Peyer's patch (tissue), 4 donors: ENCODE data around the gene MANBA. TPM values are rescaled to one million over a fixed set of nuclear protein-coding genes. Genes with fewer than 3 reads are reported as not detected.

Experiments
- DNase-seq, 3 donors: peaks; one replicate each; pipeline ENCODE4 v3.0.0-alpha.2; 2017 to 2019
- H3K27ac ChIP-seq, 4 donors: fragments of 200-600 bp; sonication (generic); one replicate each; pipeline ENCODE4 v1.5.1; 2016 to 2019
- H3K27me3 ChIP-seq, 2 donors: fragments of 200-600 bp; sonication (generic); one replicate each; pipeline ENCODE4 v1.5.1; 2019
- H3K36me3 ChIP-seq, 3 donors: fragments of 200-600 bp; sonication (generic); one replicate each; pipeline ENCODE4 v1.5.1; 2016 to 2019
- H3K4me1 ChIP-seq, 4 donors: fragments of 200-600 bp; sonication (generic); one replicate each; pipeline ENCODE4 v1.5.1; 2016 to 2019
- H3K4me3 ChIP-seq, 4 donors: fragments of 200-600 bp; sonication (generic); 1 replicate in 3 of 4; 2 replicates in 1 of 4; pipeline ENCODE4 v1.5.1; 2016 to 2019; ENCODE audit warnings: mild to moderate bottlenecking in 1 of 4
- H3K9me3 ChIP-seq, 4 donors: fragments of 200-600 bp; sonication (generic); one replicate each; pipeline ENCODE4 v1.5.1; 2016 to 2019; ENCODE audit warnings: mild to moderate bottlenecking in 1 of 4
- CTCF ChIP-seq, 6 experiments: fragments of 450-650 bp in 4 of 6; fragments of 200-600 bp in 2 of 6; sonication (generic) in 1 of 6; IDR thresholded peaks; one replicate each; pipeline ENCODE4 v1.5.1; 2017 to 2019; ENCODE audit warnings: antibody characterized with exemption in 6 of 6, mild to moderate bottlenecking in 3 of 6, moderate library complexity in 1 of 6
- POLR2A ChIP-seq, 2 donors: fragments of 450-650 bp; IDR thresholded peaks; one replicate each; pipeline ENCODE4 v1.5.1; 2017; ENCODE audit warnings: antibody characterized with exemption in 2 of 2, mild to moderate bottlenecking in 2 of 2, moderate library complexity in 2 of 2
- total RNA-seq, 4 donors: library from RNA; depleted of rRNA; stranded (reverse); fragments of >200 nt; gene quantifications; one replicate each; pipeline ENCODE4 v1.1.0, GENCODE V29; 2016

Gene MANBA
- total RNA-seq, 4 donors from 2014 or later: 23.3 to 54.5 (median 33.6) TPM

- Histone ChIP-seq H3K27ac (no peak overlapping the region), H3K9me3 (no peaks in the 10 kb centered on the region), H3K27me3 (no peaks in the 10 kb centered on the region), H3K36me3 (peaks cover 0 to 83% (median 3%) of the 10 kb centered on the region in 3 donors), H3K4me1 (no peaks in the 10 kb centered on the region), H3K4me3 (no peak overlapping the region)
- no peak for DNase-seq
- TF ChIP-seq POLR2A (IDR thresholded peaks at IDR 0.05) (no peak), CTCF (IDR thresholded peaks at IDR 0.05) (no peak)
These were observed 160.1 kb downstream of the MANBA start for GRCh38 chr4:102600689-102601088.

GRCh38 chr4:102599886-102600285, 160.9 kb downstream of the MANBA start:
- Histone ChIP-seq H3K27me3 (no peaks in the 10 kb centered on the region), H3K4me1 (no peaks in the 10 kb centered on the region), H3K9me3 (no peaks in the 10 kb centered on the region), H3K27ac (no peak overlapping the region), H3K4me3 (no peak overlapping the region), H3K36me3 (peaks cover 0 to 91% (median 3%) of the 10 kb centered on the region in 3 donors)
- DNase-seq: no peak
- TF ChIP-seq POLR2A (IDR thresholded peaks at IDR 0.05) (no peak), CTCF (IDR thresholded peaks at IDR 0.05) (no peak)

GRCh38 chr4:102599455-102599854, 161.3 kb downstream of the MANBA start:
- TF ChIP-seq CTCF (IDR thresholded peaks at IDR 0.05): no peak
- TF ChIP-seq POLR2A (IDR thresholded peaks at IDR 0.05): no peak
- DNase-seq: no peak
- Histone ChIP-seq H3K4me3 (no peak overlapping the region), H3K36me3 (peaks cover 0 to 94% (median 3%) of the 10 kb centered on the region in 3 donors), H3K27ac (no peak overlapping the region), H3K27me3 (no peaks in the 10 kb centered on the region), H3K4me1 (no peaks in the 10 kb centered on the region), H3K9me3 (no peaks in the 10 kb centered on the region)

GRCh38 chr4:102598762-102599374, 161.9 kb downstream of the MANBA start:
- no peak for DNase-seq
- Histone ChIP-seq H3K4me3 (no peak overlapping the region), H3K27me3 (no peaks in the 10 kb centered on the region), H3K4me1 (no peaks in the 10 kb centered on the region), H3K27ac (no peak overlapping the region), H3K9me3 (no peaks in the 10 kb centered on the region), H3K36me3 (peaks cover 0 to 93% (median 3%) of the 10 kb centered on the region in 3 donors)
- TF ChIP-seq POLR2A (IDR thresholded peaks at IDR 0.05): no peak
- TF ChIP-seq CTCF (IDR thresholded peaks at IDR 0.05): no peak

- no peaks in the 10 kb centered on the region for H3K9me3 ChIP-seq
- H3K27me3 ChIP-seq: no peaks in the 10 kb centered on the region
- TF ChIP-seq POLR2A (IDR thresholded peaks at IDR 0.05): no peak
- no peak for TF ChIP-seq CTCF (IDR thresholded peaks at IDR 0.05)
- no peak overlapping the region for H3K27ac ChIP-seq
- no peaks in the 10 kb centered on the region for H3K4me1 ChIP-seq
- no peak for DNase-seq
- peaks cover 0 to 87% (median 3%) of the 10 kb centered on the region in 3 donors for H3K36me3 ChIP-seq
- no peak overlapping the region for H3K4me3 ChIP-seq
These were observed 162.5 kb downstream of the MANBA start for GRCh38 chr4:102598086-102598761.
